H1 (cell line): ENCODE data around the gene DGKA. TPM values are rescaled to one million over a fixed set of nuclear protein-coding genes. Genes with fewer than 3 reads are reported as not detected.

Source experiments
- CTCF ChIA-PET: fragments of 300-600 bp; sonication (Branson Sonifier 250); formaldehyde crosslinking; loops from one replicate; lab custom pipeline; 2021; ENCODE audit not compliant: partially characterized antibody; lab: Charles Lee
- POLR2A ChIA-PET: fragments of 300-600 bp; sonication (Branson Sonifier 250); formaldehyde crosslinking; loops from one replicate; lab custom pipeline; 2021; ENCODE audit warnings: inconsistent platforms; ENCODE audit not compliant: partially characterized antibody; lab: Charles Lee
- DNase-seq, 2 experiments: peaks; one replicate each; pipeline versions ENCODE4 v3.0.0 to v3.0.0-alpha.2; 2010 to 2022; ENCODE audit warnings: low spot score in 2 of 2, low read depth in 1 of 2, mixed read lengths in 1 of 2
- FAIRE-seq: peaks from 2 replicates; lab custom pipeline; 2011; peaks lifted over from hg19 to GRCh38; lab: Jason Lieb, UNC
- H2AFZ ChIP-seq: 2 replicates; pipeline ENCODE4 v1.8.1; 2012; ENCODE audit warnings: low read length, inconsistent platforms
- H2AK5ac ChIP-seq: 2 replicates; pipeline ENCODE4 v1.6.1; 2013; ENCODE audit warnings: low read depth, low read length
- H2BK120ac ChIP-seq: replicated peaks from 2 replicates; pipeline ENCODE3; 2013; ENCODE audit warnings: low read depth, low read length, inconsistent platforms
- H2BK12ac ChIP-seq: 2 replicates; pipeline ENCODE4 v1.6.1; 2013; ENCODE audit warnings: low read depth, low read length
- H2BK15ac ChIP-seq: 2 replicates; pipeline ENCODE4 v1.6.1; 2013; ENCODE audit warnings: low read length
- H2BK20ac ChIP-seq: 2 replicates; pipeline ENCODE4 v1.6.1; 2013; ENCODE audit warnings: low read length
- H2BK5ac ChIP-seq: 2 replicates; pipeline ENCODE4 v1.6.1; 2013; ENCODE audit warnings: low read depth, low read length
- H3K14ac ChIP-seq: 2 replicates; pipeline ENCODE4 v1.6.1; 2013; ENCODE audit warnings: inconsistent platforms; ENCODE audit not compliant: insufficient read length
- H3K18ac ChIP-seq: 2 replicates; pipeline ENCODE4 v1.6.1; 2013; ENCODE audit warnings: low read length; ENCODE audit errors: extremely low read depth
- H3K23ac ChIP-seq: 2 replicates; pipeline ENCODE4 v1.6.1; 2013; ENCODE audit warnings: inconsistent platforms; ENCODE audit not compliant: insufficient read length
- H3K23me2 ChIP-seq: 2 replicates; pipeline ENCODE4 v1.6.1; 2013; ENCODE audit warnings: low read depth, low read length
- H3K27ac ChIP-seq: 2 replicates; pipeline ENCODE4 v1.6.1; 2011; ENCODE audit warnings: low read depth, low read length, inconsistent platforms
- H3K27me3 ChIP-seq, 4 experiments: replicated peaks in 1 of 4; 1 replicate in 1 of 4; 2 replicates in 3 of 4; pipeline versions ENCODE4 v1.6.1 to v1.8.1; 2011 to 2013; ENCODE audit warnings: low read length in 3 of 4, mild to moderate bottlenecking in 3 of 4, inconsistent platforms in 2 of 4, mixed read lengths in 2 of 4, moderate library complexity in 1 of 4; ENCODE audit not compliant: control insufficient read depth in 3 of 4, insufficient read depth in 3 of 4; ENCODE audit errors: extremely low read depth in 1 of 4
- H3K36me3 ChIP-seq, 4 experiments: 2 replicates each; pipeline versions ENCODE4 v1.6.1 to v1.8.1; 2011 to 2013; ENCODE audit warnings: mild to moderate bottlenecking in 4 of 4, low read length in 3 of 4, moderate library complexity in 2 of 4, control low read depth in 1 of 4, inconsistent platforms in 1 of 4; ENCODE audit not compliant: insufficient read depth in 4 of 4, control insufficient read depth in 2 of 4
- H3K4ac ChIP-seq: replicated peaks from 2 replicates; pipeline ENCODE3; 2013; ENCODE audit warnings: low read length, low read depth, mixed read lengths, inconsistent platforms; ENCODE audit not compliant: insufficient read length
- H3K4me1 ChIP-seq, 4 experiments: replicated peaks in 1 of 4; 1 replicate in 1 of 4; 2 replicates in 3 of 4; pipeline versions ENCODE4 v1.6.1 to v1.8.1; 2011 to 2013; ENCODE audit warnings: low read length in 3 of 4, inconsistent platforms in 2 of 4, mixed read lengths in 1 of 4; ENCODE audit not compliant: insufficient read depth in 4 of 4, control insufficient read depth in 3 of 4
- H3K4me2 ChIP-seq, 2 experiments: 2 replicates each; pipeline versions ENCODE4 v1.6.1 to v1.8.1; 2011 to 2013; ENCODE audit warnings: low read depth in 2 of 2, low read length in 2 of 2, control low read depth in 1 of 2, inconsistent platforms in 1 of 2, mild to moderate bottlenecking in 1 of 2; ENCODE audit not compliant: insufficient read depth in 1 of 2
- H3K4me3 ChIP-seq, 4 experiments: fragments of 200-600, 300-600 bp in 1 of 4; sonication (generic), shearing (Covaris generic), sonication (Bioruptor Twin) in 1 of 4; 2 replicates each; pipeline versions ENCODE4 v1.5.1 to v1.8.1; 2011 to 2016; ENCODE audit warnings: low read length in 4 of 4, low read depth in 3 of 4, control low read depth in 2 of 4, inconsistent platforms in 2 of 4, mild to moderate bottlenecking in 2 of 4, mixed read lengths in 1 of 4, moderate library complexity in 1 of 4; ENCODE audit not compliant: insufficient read depth in 2 of 4; ENCODE audit errors: extremely low read depth in 1 of 4
- H3K56ac ChIP-seq: replicated peaks from 2 replicates; pipeline ENCODE3; 2013; ENCODE audit warnings: low read depth, mild to moderate bottlenecking, mixed read lengths, low read length, inconsistent platforms; ENCODE audit not compliant: insufficient read length
- H3K79me1 ChIP-seq: 2 replicates; pipeline ENCODE4 v1.6.1; 2013; ENCODE audit warnings: low read depth, low read length, control low read depth
- H3K79me2 ChIP-seq, 2 experiments: 2 replicates each; pipeline versions ENCODE4 v1.6.1 to v1.8.1; 2012 to 2013; ENCODE audit warnings: low read length in 2 of 2, mild to moderate bottlenecking in 2 of 2, inconsistent platforms in 1 of 2; ENCODE audit not compliant: insufficient read depth in 2 of 2, control insufficient read depth in 1 of 2
- H3K9ac ChIP-seq, 4 experiments: replicated peaks in 1 of 4; 1 replicate in 1 of 4; 2 replicates in 3 of 4; pipeline versions ENCODE4 v1.6.1 to v1.8.1; 2011 to 2013; ENCODE audit warnings: low read depth in 3 of 4, low read length in 3 of 4, control low read depth in 2 of 4, mild to moderate bottlenecking in 2 of 4, moderate library complexity in 2 of 4, inconsistent platforms in 1 of 4; ENCODE audit errors: extremely low read depth in 1 of 4
- H3K9me3 ChIP-seq, 2 experiments: 2 replicates each; pipeline versions ENCODE4 v1.6.1 to v1.8.1; 2012 to 2013; ENCODE audit warnings: mild to moderate bottlenecking in 2 of 2, moderate library complexity in 2 of 2, control low read depth in 1 of 2, inconsistent platforms in 1 of 2, low read depth in 1 of 2, low read length in 1 of 2, mixed read lengths in 1 of 2; ENCODE audit not compliant: insufficient read depth in 2 of 2
- H4K20me1 ChIP-seq, 2 experiments: replicated peaks in 1 of 2; 2 replicates each; pipeline versions ENCODE3 to v1.8.1; 2011 to 2013; ENCODE audit warnings: inconsistent platforms in 2 of 2, low read length in 2 of 2, mild to moderate bottlenecking in 1 of 2; ENCODE audit not compliant: insufficient read depth in 2 of 2, control insufficient read depth in 1 of 2
- H4K5ac ChIP-seq: 2 replicates; pipeline ENCODE4 v1.6.1; 2013; ENCODE audit warnings: low read length, low read depth, mixed read lengths, inconsistent platforms; ENCODE audit not compliant: insufficient read length
- H4K8ac ChIP-seq: 2 replicates; pipeline ENCODE4 v1.8.0; 2013; ENCODE audit warnings: mild to moderate bottlenecking, moderate library complexity, low read length, inconsistent platforms; ENCODE audit not compliant: insufficient read depth; ENCODE audit errors: extremely low read depth
- H4K91ac ChIP-seq: replicated peaks from 2 replicates; pipeline ENCODE3; 2013; ENCODE audit warnings: low read length, mixed read lengths, inconsistent platforms; ENCODE audit not compliant: insufficient read length
- BACH1 ChIP-seq: IDR thresholded peaks from 2 replicates; pipeline ENCODE4 v1.6.1; 2012; ENCODE audit warnings: low read length, improper control_type of control experiment
- HDAC6 ChIP-seq: IDR thresholded peaks from one replicate; pipeline ENCODE4 v1.7.1; 2012; ENCODE audit warnings: low read depth, mild to moderate bottlenecking, inconsistent platforms, low read length, moderate library complexity
- MAFK ChIP-seq: IDR thresholded peaks from 2 replicates; pipeline ENCODE4 v1.6.1; 2012; ENCODE audit warnings: low read depth, mild to moderate bottlenecking, improper control_type of control experiment, low read length
- NRF1 ChIP-seq: IDR thresholded peaks from 2 replicates; pipeline ENCODE4 v1.6.1; 2011; ENCODE audit warnings: mild to moderate bottlenecking, low read depth, low read length, improper control_type of control experiment
- POU5F1 ChIP-seq: IDR thresholded peaks from 2 replicates; pipeline ENCODE4 v1.6.1; 2011; ENCODE audit warnings: low read depth, mild to moderate bottlenecking, low read length, moderate library complexity
- SP2 ChIP-seq: IDR thresholded peaks from 2 replicates; pipeline ENCODE4 v1.6.1; 2012; ENCODE audit warnings: mild to moderate bottlenecking, low read length, inconsistent platforms
- TCF12 ChIP-seq: IDR thresholded peaks from 2 replicates; pipeline ENCODE4 v1.6.1; 2011; ENCODE audit warnings: low read depth, mild to moderate bottlenecking, low read length
- ZNF274 ChIP-seq: IDR thresholded peaks from 2 replicates; pipeline ENCODE4 v1.7.0; 2012; ENCODE audit warnings: low read length, borderline replicate concordance; ENCODE audit errors: extremely low read depth
- WGBS, 2 experiments: shearing (Covaris generic) in 1 of 2; methylation state at CpG; one replicate each; pipeline versions ENCODE4 v1.1.6 to v1.1.7; 2013 to 2015; ENCODE audit warnings: low lambda C conversion rate in 2 of 2, mixed read lengths in 2 of 2, inconsistent platforms in 1 of 2, low coverage in 1 of 2, missing lambda C conversion rate in 1 of 2; ENCODE audit not compliant: insufficient replicate concordance in 2 of 2, insufficient coverage in 1 of 2, insufficient read length in 1 of 2; ENCODE audit errors: extremely low coverage in 1 of 2, missing lambda C conversion rate in 1 of 2; 5-methylcytosine and 5-hydroxymethylcytosine counted together
- polyA plus RNA-seq, 7 experiments: library from polyadenylated mRNA; depleted of rRNA in 3 of 7; stranded (reverse) in 5 of 7; unstranded in 2 of 7; fragments of >200 nt in 5 of 7; fragments of 200-250 nt in 2 of 7; gene quantifications; 1 replicate in 5 of 7; 2 replicates in 1 of 7; 4 replicates in 1 of 7; pipeline versions ENCODE4 v1.2.1 to v1.2.3, GENCODE V29; 2011 to 2013; ENCODE audit warnings: missing spikeins in 2 of 7, mixed read lengths in 2 of 7
- total RNA-seq: library from RNA; stranded (reverse); fragmentation: NEBNext Ultra II Directional; extraction: Animal tissue kit (Norgen Biotek cat#: 25700); gene quantifications from 2 replicates; pipeline ENCODE4 v1.2.1, GENCODE V29; 2021
- TF ChIP-seq, protein P1 (sequence below): IDR thresholded peaks from 2 replicates; pipeline ENCODE4 v1.6.1; 2012; ENCODE audit warnings: inconsistent platforms
- TF ChIP-seq, protein P2 (sequence below): IDR thresholded peaks from 2 replicates; pipeline ENCODE4 v1.6.1; 2011; ENCODE audit warnings: low read length, improper control_type of control experiment
- TF ChIP-seq, protein P3 (sequence below): IDR thresholded peaks from 2 replicates; pipeline ENCODE4 v1.6.1; 2012; ENCODE audit warnings: low read length, inconsistent platforms

The DGKA gene
- total and polyA plus RNA-seq, 2 of the 8 experiments (the other 6 are each of a cell fraction or from before 2014, with no cell fraction given), result 15.9 to 18.0 TPM

DNA sequence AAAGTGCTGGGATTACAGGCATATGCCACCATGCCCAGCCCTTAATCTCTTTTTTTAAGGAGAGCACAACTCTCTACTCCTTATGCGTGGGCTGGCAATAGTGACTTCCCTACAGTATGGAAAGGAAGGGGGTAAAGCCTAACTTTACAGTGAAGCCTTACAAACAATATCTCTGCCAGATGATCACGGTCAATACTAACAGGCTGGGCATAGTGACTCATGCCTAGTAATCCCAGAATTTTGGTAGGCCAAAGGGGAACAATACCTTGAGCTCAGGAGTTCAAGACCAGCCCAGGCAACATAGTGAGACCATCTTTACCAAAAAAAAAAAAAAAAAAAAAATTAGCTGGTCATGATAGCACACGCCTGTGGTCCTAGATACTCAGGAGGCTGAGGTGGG lies 8.8 kb upstream of the DGKA start:
- Histone ChIP-seq H2BK15ac (no peak overlapping the region), H2AK5ac (no peak overlapping the region), H4K91ac (no peak overlapping the region), H3K79me2 (peaks cover 19 to 90% of the 10 kb centered on the region in 2 experiments), H3K4me1 (peaks cover 2 to 7% (median 3%) of the 10 kb centered on the region in 4 experiments; a peak in 6 of 7 replicates), H4K5ac (no peak overlapping the region), H2AFZ (no peak overlapping the region), H3K4me3 (no peak overlapping the region), H3K18ac (no peak overlapping the region), H2BK120ac (no peak overlapping the region), H3K36me3 (peaks cover 0 to 17% (median 4%) of the 10 kb centered on the region in 4 experiments; a peak in 5 of 8 replicates), H3K27ac (no peak overlapping the region), H4K20me1 (peaks cover 2 to 10% of the 10 kb centered on the region in 2 experiments), H2BK20ac (no peak overlapping the region), H2BK5ac (no peak overlapping the region), H3K4me2 (no peak overlapping the region), H3K23me2 (peaks cover 5% of the 10 kb centered on the region; the same call in 1 of the 2 replicates), H3K27me3 (no peaks in the 10 kb centered on the region), H3K4ac (no peak overlapping the region), H3K56ac (no peak overlapping the region), H3K9me3 (no peaks in the 10 kb centered on the region), H4K8ac (no peak overlapping the region), H3K23ac (no peak overlapping the region), H3K9ac (no peak overlapping the region), H3K14ac (no peak overlapping the region), H2BK12ac (no peak overlapping the region), H3K79me1 (peaks cover 3% of the 10 kb centered on the region; the same call in 1 of the 2 replicates)
- FAIRE-seq, result no peak
- POLR2A ChIA-PET, result interaction anchor here (1.3 kb wide), 1 partner anchor 92 kb away, joined by 4 read pairs; no protein-coding TSS in a partner anchor
- CTCF ChIA-PET, result interaction anchor here (1.9 kb wide), 1 partner anchor 13 kb away, joined by 6 read pairs; no protein-coding TSS in a partner anchor
- WGBS, 2 experiments, result 98% methylated on average over 3 of the region's 3 CpGs; no CpG with 5 or more reads in 1 of the 2 experiments
- no peak for DNase-seq
- TF ChIP-seq, protein P1, sequence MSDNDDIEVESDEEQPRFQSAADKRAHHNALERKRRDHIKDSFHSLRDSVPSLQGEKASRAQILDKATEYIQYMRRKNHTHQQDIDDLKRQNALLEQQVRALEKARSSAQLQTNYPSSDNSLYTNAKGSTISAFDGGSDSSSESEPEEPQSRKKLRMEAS, result no peak
- no peak for TF ChIP-seq ZNF274
- TF ChIP-seq, protein P2, sequence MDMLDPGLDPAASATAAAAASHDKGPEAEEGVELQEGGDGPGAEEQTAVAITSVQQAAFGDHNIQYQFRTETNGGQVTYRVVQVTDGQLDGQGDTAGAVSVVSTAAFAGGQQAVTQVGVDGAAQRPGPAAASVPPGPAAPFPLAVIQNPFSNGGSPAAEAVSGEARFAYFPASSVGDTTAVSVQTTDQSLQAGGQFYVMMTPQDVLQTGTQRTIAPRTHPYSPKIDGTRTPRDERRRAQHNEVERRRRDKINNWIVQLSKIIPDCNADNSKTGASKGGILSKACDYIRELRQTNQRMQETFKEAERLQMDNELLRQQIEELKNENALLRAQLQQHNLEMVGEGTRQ, result no peak
- no peak for TF ChIP-seq HDAC6
- no peak for TF ChIP-seq MAFK
- TF ChIP-seq BACH1, result no peak
- TF ChIP-seq SP2, result no peak
- TF ChIP-seq TCF12, result no peak
- TF ChIP-seq, protein P3, sequence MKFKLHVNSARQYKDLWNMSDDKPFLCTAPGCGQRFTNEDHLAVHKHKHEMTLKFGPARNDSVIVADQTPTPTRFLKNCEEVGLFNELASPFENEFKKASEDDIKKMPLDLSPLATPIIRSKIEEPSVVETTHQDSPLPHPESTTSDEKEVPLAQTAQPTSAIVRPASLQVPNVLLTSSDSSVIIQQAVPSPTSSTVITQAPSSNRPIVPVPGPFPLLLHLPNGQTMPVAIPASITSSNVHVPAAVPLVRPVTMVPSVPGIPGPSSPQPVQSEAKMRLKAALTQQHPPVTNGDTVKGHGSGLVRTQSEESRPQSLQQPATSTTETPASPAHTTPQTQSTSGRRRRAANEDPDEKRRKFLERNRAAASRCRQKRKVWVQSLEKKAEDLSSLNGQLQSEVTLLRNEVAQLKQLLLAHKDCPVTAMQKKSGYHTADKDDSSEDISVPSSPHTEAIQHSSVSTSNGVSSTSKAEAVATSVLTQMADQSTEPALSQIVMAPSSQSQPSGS, result no peak
- TF ChIP-seq NRF1, result no peak
- TF ChIP-seq POU5F1, result no peak
